Parathyroid adenoma (tissue), 2 donors: Measurements from ENCODE around the gene RPS23.

ENCODE experiments used
- H2AFZ ChIP-seq: fragments of 300-600 bp; sonication (generic); one replicate; pipeline ENCODE4 v1.7.0; 2017; ENCODE audit warnings: antibody characterized with exemption, mild to moderate bottlenecking
- H3K27ac ChIP-seq: fragments of 300-600 bp; sonication (generic); one replicate; pipeline ENCODE4 v1.7.0; 2017
- H3K27me3 ChIP-seq: fragments of 300-600 bp; sonication (generic); one replicate; pipeline ENCODE4 v1.7.0; 2017; ENCODE audit warnings: low read length; ENCODE audit not compliant: control insufficient read depth, insufficient read depth
- H3K36me3 ChIP-seq: fragments of 300-600 bp; sonication (generic); one replicate; pipeline ENCODE4 v1.7.0; 2017; ENCODE audit warnings: low read length; ENCODE audit not compliant: control insufficient read depth, insufficient read depth
- H3K4me1 ChIP-seq: fragments of 300-600 bp; sonication (generic); one replicate; pipeline ENCODE4 v1.7.0; 2017; ENCODE audit warnings: control low read depth
- H3K4me2 ChIP-seq: fragments of 300-600 bp; sonication (generic); one replicate; pipeline ENCODE4 v1.7.0; 2017; ENCODE audit warnings: low read length
- H3K4me3 ChIP-seq: fragments of 300-600 bp; sonication (generic); one replicate; pipeline ENCODE4 v1.7.0; 2017; ENCODE audit warnings: low read depth, low read length
- H3K79me2 ChIP-seq: fragments of 300-600 bp; sonication (generic); one replicate; pipeline ENCODE4 v1.7.0; 2017; ENCODE audit warnings: control low read depth
- H3K9ac ChIP-seq: fragments of 300-600 bp; sonication (generic); one replicate; pipeline ENCODE4 v1.7.0; 2017; ENCODE audit warnings: mild to moderate bottlenecking
- H3K9me3 ChIP-seq: fragments of 300-600 bp; sonication (generic); one replicate; pipeline ENCODE4 v1.7.0; 2017; ENCODE audit warnings: low read length; ENCODE audit not compliant: control insufficient read depth
- CTCF ChIP-seq: fragments of 300-600 bp; sonication (generic); IDR thresholded peaks from one replicate; pipeline ENCODE4 v1.7.0; 2017; ENCODE audit warnings: antibody characterized with exemption, mild to moderate bottlenecking
- donor health status: primary hyperparathyroidism.

RPS23 gene

GRCh38 chr5:82301190-82301589, 23.0 kb upstream of the RPS23 start:
- H3K79me2 ChIP-seq, result no peaks in the 10 kb centered on the region
- H2AFZ ChIP-seq, result no peak overlapping the region
- H3K4me2 ChIP-seq, result no peak overlapping the region
- no peaks in the 10 kb centered on the region for H3K27me3 ChIP-seq
- H3K27ac ChIP-seq, result no peak overlapping the region
- no peaks in the 10 kb centered on the region for H3K4me1 ChIP-seq
- no peaks in the 10 kb centered on the region for H3K36me3 ChIP-seq
- no peaks in the 10 kb centered on the region for H3K9me3 ChIP-seq
- H3K9ac ChIP-seq, result no peak overlapping the region
- TF ChIP-seq CTCF, result no peak
- H3K4me3 ChIP-seq, result no peak overlapping the region

- H3K4me3 ChIP-seq, result no peak overlapping the region
- H3K9ac ChIP-seq, result no peak overlapping the region
- H3K36me3 ChIP-seq, result no peaks in the 10 kb centered on the region
- H3K27me3 ChIP-seq, result no peaks in the 10 kb centered on the region
- no peaks in the 10 kb centered on the region for H3K79me2 ChIP-seq
- H3K9me3 ChIP-seq, result no peaks in the 10 kb centered on the region
- no peak overlapping the region for H3K27ac ChIP-seq
- H3K4me1 ChIP-seq, result no peaks in the 10 kb centered on the region
- no peak overlapping the region for H3K4me2 ChIP-seq
- TF ChIP-seq CTCF, result no peak
- H2AFZ ChIP-seq, result no peak overlapping the region
These were observed 20.5 kb upstream of the RPS23 start for GRCh38 chr5:82298668-82299067.

GRCh38 chr5:82297711-82298110, 19.6 kb upstream of the RPS23 start:
- H3K9me3 ChIP-seq, result no peaks in the 10 kb centered on the region
- H3K4me3 ChIP-seq, result no peak overlapping the region
- H3K36me3 ChIP-seq, result no peaks in the 10 kb centered on the region
- no peak overlapping the region for H2AFZ ChIP-seq
- no peaks in the 10 kb centered on the region for H3K4me1 ChIP-seq
- TF ChIP-seq CTCF, result no peak
- H3K9ac ChIP-seq, result no peak overlapping the region
- no peak overlapping the region for H3K4me2 ChIP-seq
- no peaks in the 10 kb centered on the region for H3K79me2 ChIP-seq
- H3K27ac ChIP-seq, result no peak overlapping the region
- H3K27me3 ChIP-seq, result no peaks in the 10 kb centered on the region

- Histone ChIP-seq H3K36me3 (no peaks in the 10 kb centered on the region), H3K27ac (no peak overlapping the region), H3K27me3 (no peaks in the 10 kb centered on the region), H3K9me3 (no peaks in the 10 kb centered on the region), H3K4me1 (no peaks in the 10 kb centered on the region), H3K4me2 (no peak overlapping the region), H3K4me3 (no peak overlapping the region), H2AFZ (no peak overlapping the region), H3K9ac (no peak overlapping the region), H3K79me2 (no peaks in the 10 kb centered on the region)
- TF ChIP-seq CTCF, result no peak
These were observed 18.8 kb upstream of the RPS23 start for GRCh38 chr5:82296929-82297328.

- Histone ChIP-seq H3K36me3 (no peaks in the 10 kb centered on the region), H3K27ac (no peak overlapping the region), H3K4me3 (no peak overlapping the region), H3K9ac (no peak overlapping the region), H3K27me3 (no peaks in the 10 kb centered on the region), H3K79me2 (no peaks in the 10 kb centered on the region), H3K4me2 (no peak overlapping the region), H3K4me1 (no peaks in the 10 kb centered on the region), H3K9me3 (no peaks in the 10 kb centered on the region), H2AFZ (no peak overlapping the region)
- TF ChIP-seq CTCF, result no peak
These were observed 17.9 kb upstream of the RPS23 start for GRCh38 chr5:82295959-82296531.
